HG03571 (cell line): ENCODE results near the gene LAMB3.
A peak's percentile ranks its signal among the peaks of the same experiment; 100 is the strongest.

Experiments used
- ATAC-seq: cut with Tn5 transposase; IDR thresholded peaks from one replicate; pipeline ENCODE4 v1.9.1; 2021; ENCODE audit not compliant: unreplicated experiment

Gene LAMB3

GRCh38 chr1:209634005-209634737, 18.1 kb downstream of the LAMB3 start:
- no peak for ATAC-seq

GRCh38 chr1:209633335-209633997, 18.8 kb downstream of the LAMB3 start:
- ATAC-seq = no peak

GRCh38 chr1:209630383-209631225, 21.6 kb downstream of the LAMB3 start:
- no peak for ATAC-seq

- no peak for ATAC-seq
Measured at GRCh38 chr1:209629621-209630382, 22.4 kb downstream of the LAMB3 start.

GRCh38 chr1:209628618-209629299, 23.5 kb downstream of the LAMB3 start:
- no peak for ATAC-seq

GRCh38 chr1:209627732-209628196, 24.5 kb downstream of the LAMB3 start:
- ATAC-seq = peak; percentile 84

- no peak for ATAC-seq
Measured at GRCh38 chr1:209627027-209627731, 25.0 kb downstream of the LAMB3 start.

- no peak for ATAC-seq
Measured at GRCh38 chr1:209626346-209627026, 25.7 kb downstream of the LAMB3 start.

- no peak for ATAC-seq
Measured at GRCh38 chr1:209625791-209626285, 26.4 kb downstream of the LAMB3 start.

- ATAC-seq = no peak
Measured at GRCh38 chr1:209624558-209625549, 27.4 kb downstream of the LAMB3 start.

- no peak for ATAC-seq
Measured at GRCh38 chr1:209622841-209623829, 29.1 kb downstream of the LAMB3 start.

GRCh38 chr1:209621741-209622655, 30.2 kb downstream of the LAMB3 start:
- ATAC-seq = no peak

- ATAC-seq = no peak
Measured at GRCh38 chr1:209621286-209621685, 30.9 kb downstream of the LAMB3 start.

GRCh38 chr1:209620487-209620884, 31.7 kb downstream of the LAMB3 start:
- no peak for ATAC-seq

- ATAC-seq = no peak
Measured at GRCh38 chr1:209619696-209620486, 32.3 kb downstream of the LAMB3 start.
